Left ventricle myocardium superior (tissue), 1 donor: ENCODE data around the gene TENT4A. TPM values are rescaled to one million over a fixed set of nuclear protein-coding genes. Genes with fewer than 3 reads are reported as not detected.

ENCODE experiments used
- total RNA-seq: library from RNA; stranded (reverse); fragmentation: NEBNext Ultra II Directional; extraction: Animal tissue kit (Norgen Biotek cat#: 25700); gene quantifications from one replicate; pipeline ENCODE4 v1.2.1, GENCODE V29; 2021
- donor health status: DM: no; HTN: yes; CAD: no; lungs with severe emphysema.

Gene TENT4A
- total RNA-seq, 1 donor from 2014 or later: 10.7 TPM

Other genes with a start within 250 kb of the TENT4A start
- gene NSUN2, start 80.4 kb upstream of the TENT4A start, total RNA-seq: 33.5 TPM
- gene SRD5A1, start 80.0 kb upstream of the TENT4A start, total RNA-seq: 2.3 TPM